ENCODE results near the gene SP2. TPM values are rescaled to one million over a fixed set of nuclear protein-coding genes. Genes with fewer than 3 reads are reported as not detected.
A peak's percentile ranks its signal among the peaks of the same experiment; 100 is the strongest.

The SP2 gene
- total RNA-seq, 1 donor from 2014 or later: 13.5 TPM

DNA sequence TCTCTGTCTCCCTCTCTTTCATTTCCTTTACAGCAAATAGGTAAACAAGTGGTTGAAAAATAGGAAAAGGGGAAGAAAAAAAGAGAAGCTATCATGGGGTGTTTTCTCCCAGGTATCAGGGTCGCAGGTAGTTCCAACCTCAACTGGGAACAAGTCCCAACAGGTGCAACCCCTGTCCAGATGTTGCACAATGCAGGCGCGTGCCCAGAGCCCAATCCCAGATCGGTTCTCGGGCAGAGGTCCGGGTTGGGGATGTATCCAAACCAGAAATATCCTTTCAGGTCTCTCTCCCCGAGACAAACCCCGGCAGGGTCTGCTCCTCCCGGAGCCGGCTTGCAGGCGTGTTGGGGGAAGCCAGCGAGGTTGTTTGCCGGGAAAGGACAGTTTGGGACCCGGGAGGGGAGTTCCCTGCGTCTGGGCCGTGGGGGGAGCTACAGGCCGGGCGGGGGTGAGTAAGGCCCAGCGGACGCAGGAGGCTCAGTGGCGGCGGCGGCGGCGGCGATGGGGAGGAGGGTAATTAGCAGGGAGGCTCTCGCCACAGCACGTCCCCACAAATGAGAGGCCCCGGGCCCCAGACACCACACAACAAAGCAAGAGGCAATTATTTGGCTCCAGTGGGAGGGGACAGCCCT, 23.9 kb upstream of the SP2 start:
- peaks cover 19% of the 10 kb centered on the region for H3K4me1 Mint-ChIP-seq (ENCODE audit: low read depth)
- H3K36me3 Mint-ChIP-seq (ENCODE audit: low read depth): peaks cover 1% of the 10 kb centered on the region
- H3K9me3 Mint-ChIP-seq (ENCODE audit: low read depth): no peaks in the 10 kb centered on the region
- H3K27me3 Mint-ChIP-seq (ENCODE audit: low read depth): peaks cover 34% of the 10 kb centered on the region
- TF ChIP-seq, protein P1, sequence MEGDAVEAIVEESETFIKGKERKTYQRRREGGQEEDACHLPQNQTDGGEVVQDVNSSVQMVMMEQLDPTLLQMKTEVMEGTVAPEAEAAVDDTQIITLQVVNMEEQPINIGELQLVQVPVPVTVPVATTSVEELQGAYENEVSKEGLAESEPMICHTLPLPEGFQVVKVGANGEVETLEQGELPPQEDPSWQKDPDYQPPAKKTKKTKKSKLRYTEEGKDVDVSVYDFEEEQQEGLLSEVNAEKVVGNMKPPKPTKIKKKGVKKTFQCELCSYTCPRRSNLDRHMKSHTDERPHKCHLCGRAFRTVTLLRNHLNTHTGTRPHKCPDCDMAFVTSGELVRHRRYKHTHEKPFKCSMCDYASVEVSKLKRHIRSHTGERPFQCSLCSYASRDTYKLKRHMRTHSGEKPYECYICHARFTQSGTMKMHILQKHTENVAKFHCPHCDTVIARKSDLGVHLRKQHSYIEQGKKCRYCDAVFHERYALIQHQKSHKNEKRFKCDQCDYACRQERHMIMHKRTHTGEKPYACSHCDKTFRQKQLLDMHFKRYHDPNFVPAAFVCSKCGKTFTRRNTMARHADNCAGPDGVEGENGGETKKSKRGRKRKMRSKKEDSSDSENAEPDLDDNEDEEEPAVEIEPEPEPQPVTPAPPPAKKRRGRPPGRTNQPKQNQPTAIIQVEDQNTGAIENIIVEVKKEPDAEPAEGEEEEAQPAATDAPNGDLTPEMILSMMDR (IDR thresholded peaks at IDR 0.05): no peak
- no peak overlapping the region for H3K27ac Mint-ChIP-seq (ENCODE audit: unreplicated experiment)
- H3K4me3 Mint-ChIP-seq (ENCODE audit: unreplicated experiment): no peak overlapping the region
- no peak for DNase-seq (ENCODE audit: low spot score)

GRCh38 chr17:47872651-47873161, 23.3 kb upstream of the SP2 start:
- TF ChIP-seq, protein P1 (IDR thresholded peaks at IDR 0.05): no peak
- Mint-ChIP-seq H3K9me3 (ENCODE audit: low read depth) (no peaks in the 10 kb centered on the region), H3K4me3 (ENCODE audit: unreplicated experiment) (no peak overlapping the region), H3K36me3 (ENCODE audit: low read depth) (peaks cover 1% of the 10 kb centered on the region), H3K27ac (ENCODE audit: unreplicated experiment) (no peak overlapping the region), H3K4me1 (ENCODE audit: low read depth) (peaks cover 19% of the 10 kb centered on the region), H3K27me3 (ENCODE audit: low read depth) (peaks cover 34% of the 10 kb centered on the region)
- DNase-seq (ENCODE audit: low spot score): no peak

DNA sequence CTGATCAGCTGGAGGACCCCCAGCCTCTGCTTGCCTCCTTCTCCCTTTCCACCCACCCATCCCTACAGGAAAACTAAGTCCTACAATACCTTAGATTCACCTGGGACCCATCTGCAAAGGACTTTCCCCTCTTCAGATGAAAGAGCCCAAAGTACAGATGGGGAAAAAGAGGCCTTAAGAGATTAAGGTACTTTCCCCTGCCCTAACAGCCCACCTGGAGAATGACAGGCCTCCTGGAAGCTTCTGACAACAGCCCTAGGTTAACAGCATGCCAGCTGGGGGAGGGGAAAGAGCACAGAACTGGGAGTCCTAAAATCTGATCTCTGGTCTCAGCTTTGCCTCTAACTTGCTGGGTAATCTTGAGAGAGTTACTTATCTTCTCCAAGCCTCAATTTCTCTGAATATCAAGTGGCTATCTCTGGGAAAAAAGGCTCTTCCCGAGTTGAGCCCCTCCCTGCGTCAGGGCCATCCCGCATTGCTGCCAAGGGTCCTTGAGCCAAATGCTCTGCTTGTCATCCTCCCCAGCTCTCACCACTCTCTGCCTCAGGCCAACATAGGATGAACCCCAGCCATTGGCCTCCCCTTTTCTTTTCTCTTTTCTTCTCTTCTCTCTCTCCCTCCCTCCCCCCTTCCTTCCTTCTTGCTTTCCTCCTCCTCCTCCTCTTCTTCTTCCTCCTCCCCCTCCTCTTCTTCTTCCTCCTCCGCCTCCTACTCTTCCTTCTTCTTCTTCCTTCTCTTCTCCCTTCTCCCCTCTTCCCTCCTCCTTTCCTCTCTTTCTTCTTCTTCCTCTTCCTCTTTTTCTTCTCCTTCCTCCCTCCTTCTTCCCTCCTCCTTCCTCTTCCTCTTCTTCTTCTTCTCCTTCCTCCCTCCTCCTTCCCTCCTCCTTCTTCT, 22.6 kb upstream of the SP2 start:
- peak; percentile 20 for DNase-seq (ENCODE audit: low spot score)
- Mint-ChIP-seq H3K9me3 (ENCODE audit: low read depth) (no peaks in the 10 kb centered on the region), H3K4me1 (ENCODE audit: low read depth) (peaks cover 19% of the 10 kb centered on the region), H3K27ac (ENCODE audit: unreplicated experiment) (no peak overlapping the region), H3K4me3 (ENCODE audit: unreplicated experiment) (no peak overlapping the region), H3K36me3 (ENCODE audit: low read depth) (peaks cover 1% of the 10 kb centered on the region), H3K27me3 (ENCODE audit: low read depth) (peaks cover 31% of the 10 kb centered on the region)
- TF ChIP-seq, protein P1 (IDR thresholded peaks at IDR 0.05): no peak

DNA sequence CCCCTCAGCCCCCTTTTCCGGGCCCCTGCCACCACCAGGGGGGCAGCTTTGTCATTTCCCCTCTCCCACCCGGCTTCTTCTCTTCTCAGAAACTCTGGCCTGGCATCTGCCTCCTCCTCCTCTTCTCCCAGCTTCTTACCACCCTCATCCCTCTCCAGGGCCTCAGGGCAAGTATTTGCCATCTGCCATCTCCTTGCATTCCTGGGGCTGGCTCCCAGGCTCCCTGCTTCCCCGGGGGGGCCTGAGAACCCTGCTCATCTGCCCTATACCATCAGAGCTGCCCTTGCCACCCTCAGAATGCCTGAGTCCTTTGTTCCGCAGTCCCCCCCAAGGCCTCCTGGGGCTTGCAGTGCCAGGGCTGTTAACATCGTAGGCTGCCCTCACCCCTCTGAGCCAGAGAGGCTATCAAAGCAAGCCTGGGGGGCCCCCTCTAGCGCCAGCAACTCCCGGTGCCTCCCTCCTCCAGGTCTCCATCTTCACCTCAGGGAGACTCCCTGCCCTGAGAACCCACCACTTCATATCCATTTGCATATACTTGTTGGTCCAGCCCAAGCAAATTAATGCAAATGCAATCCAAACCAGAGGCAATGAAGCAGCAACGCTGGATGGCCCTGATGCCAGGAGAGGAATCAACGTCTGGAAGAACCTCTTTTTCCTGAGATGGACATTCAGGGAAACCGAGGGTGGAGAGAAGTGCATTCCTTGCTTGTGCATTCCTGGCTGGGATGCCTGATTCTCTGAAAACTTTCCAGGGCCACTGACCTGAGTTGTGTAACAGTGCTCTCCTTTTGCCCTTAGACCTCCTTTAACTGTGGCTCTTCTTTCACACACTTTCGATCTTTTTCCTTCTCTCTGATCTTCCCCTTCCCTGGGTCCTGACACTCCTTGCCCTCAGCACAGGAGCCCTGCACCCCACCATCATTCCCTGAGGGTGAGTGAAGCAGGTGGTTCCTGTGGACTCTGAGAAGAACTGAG, 20.7 kb upstream of the SP2 start:
- Mint-ChIP-seq H3K27ac (ENCODE audit: unreplicated experiment) (peak overlapping the region; percentile 22), H3K9me3 (ENCODE audit: low read depth) (no peaks in the 10 kb centered on the region), H3K36me3 (ENCODE audit: low read depth) (peaks cover 1% of the 10 kb centered on the region), H3K27me3 (ENCODE audit: low read depth) (peaks cover 29% of the 10 kb centered on the region), H3K4me1 (ENCODE audit: low read depth) (peaks cover 24% of the 10 kb centered on the region), H3K4me3 (ENCODE audit: unreplicated experiment) (no peak overlapping the region)
- DNase-seq (ENCODE audit: low spot score): no peak
- TF ChIP-seq, protein P1 (IDR thresholded peaks at IDR 0.05): no peak

Measured in chondrocyte (in vitro differentiated cells).